ENCODE results near the gene EHD1. TPM values are rescaled to one million over a fixed set of nuclear protein-coding genes. Genes with fewer than 3 reads are reported as not detected.
A peak's percentile ranks its signal among the peaks of the same experiment; 100 is the strongest.

Gene EHD1
- total RNA-seq, 3 donors from 2014 or later: 26.9 to 45.4 (median 31.2) TPM

- Histone ChIP-seq H3K4me1 (peaks cover 8 to 24% of the 10 kb centered on the region in 2 donors), H3K27ac (peak within 1 kb of the TSS; percentile 94 to 96), H3K36me3 (no peaks in the 10 kb centered on the region), H3K9me3 (no peaks in the 10 kb centered on the region), H3K4me3 (peak within 1 kb of the TSS; percentile 24 to 82 (median 68)), H3K27me3 (no peaks in the 10 kb centered on the region)
- TF ChIP-seq POLR2A (IDR thresholded peaks at IDR 0.05): no peak
- peak in 1 of 3 donors; percentile 6 for TF ChIP-seq POLR2AphosphoS5 (IDR thresholded peaks at IDR 0.05)
- TF ChIP-seq CTCF (IDR thresholded peaks at IDR 0.05): peak in 2 of 3 donors; percentile 32 to 36
- intact Hi-C loops (cut with DNase I; ENCODE audit: low total_unique reads): loop anchor here (1.0 to 5.0 kb wide), 2 partner anchors 33 to 53 kb away; no protein-coding TSS in a partner anchor
- peak; percentile 84 to 89 for DNase-seq (ENCODE audit: low spot score in 2 of 2)
These were observed 33.9 kb downstream of the EHD1 start, which contains the start of gene CDC42BPG for GRCh38 chr11:64844330-64845128. Gene CDC42BPG, minus strand, starts transcription at chr11:64844653. Its CDS starts 84 bp downstream, at chr11:64844569.

GRCh38 chr11:64843686-64844329, 34.6 kb downstream of the EHD1 start:
- TF ChIP-seq CTCF (IDR thresholded peaks at IDR 0.05): no peak
- TF ChIP-seq POLR2A (IDR thresholded peaks at IDR 0.05): no peak
- TF ChIP-seq POLR2AphosphoS5 (IDR thresholded peaks at IDR 0.05): no peak
- H3K9me3 ChIP-seq: no peaks in the 10 kb centered on the region
- H3K36me3 ChIP-seq: no peaks in the 10 kb centered on the region
- peak overlapping the region; percentile 24 to 82 (median 68) for H3K4me3 ChIP-seq
- H3K27ac ChIP-seq: peak overlapping the region; percentile 94 to 96
- H3K4me1 ChIP-seq: peaks cover under 1 to 21% of the 10 kb centered on the region in 2 donors
- no peaks in the 10 kb centered on the region for H3K27me3 ChIP-seq
- intact Hi-C loops (cut with DNase I; ENCODE audit: low total_unique reads): loop anchor here (1.0 kb wide), 1 partner anchor 33 kb away; no protein-coding TSS in a partner anchor
- peak in 1 of 2 donors; percentile 36 for DNase-seq (ENCODE audit: low spot score in 2 of 2)

GRCh38 chr11:64842851-64843685, 35.4 kb downstream of the EHD1 start:
- Histone ChIP-seq H3K27me3 (no peaks in the 10 kb centered on the region), H3K27ac (peak overlapping the region; percentile 94 to 96), H3K9me3 (no peaks in the 10 kb centered on the region), H3K4me3 (peak overlapping the region in 2 of 3 donors; percentile 68 to 82), H3K4me1 (peaks cover 0 to 17% of the 10 kb centered on the region in 2 donors), H3K36me3 (no peaks in the 10 kb centered on the region)
- DNase-seq (ENCODE audit: low spot score in 2 of 2): peak; percentile 80 to 90
- intact Hi-C loops (cut with DNase I; ENCODE audit: low total_unique reads): no loop called here
- no peak for TF ChIP-seq POLR2A (IDR thresholded peaks at IDR 0.05)
- TF ChIP-seq POLR2AphosphoS5 (IDR thresholded peaks at IDR 0.05): no peak
- TF ChIP-seq CTCF (IDR thresholded peaks at IDR 0.05): no peak

- Histone ChIP-seq H3K9me3 (no peaks in the 10 kb centered on the region), H3K36me3 (no peaks in the 10 kb centered on the region), H3K27me3 (no peaks in the 10 kb centered on the region), H3K4me1 (peaks cover 0 to 13% of the 10 kb centered on the region in 2 donors), H3K4me3 (peak overlapping the region in 2 of 3 donors; percentile 68 to 82), H3K27ac (peak overlapping the region; percentile 94 to 96)
- intact Hi-C loops (cut with DNase I; ENCODE audit: low total_unique reads): no loop called here
- TF ChIP-seq POLR2A (IDR thresholded peaks at IDR 0.05) (no peak), CTCF (IDR thresholded peaks at IDR 0.05) (no peak), POLR2AphosphoS5 (IDR thresholded peaks at IDR 0.05) (no peak)
- DNase-seq (ENCODE audit: low spot score in 2 of 2): peak in 1 of 2 donors; percentile 70
These were observed 36.1 kb downstream of the EHD1 start for GRCh38 chr11:64842366-64842759.

Measured in breast epithelium (tissue), 4 donors.